Measurements from ENCODE around the gene ZER1.

Gene ZER1

DNA sequence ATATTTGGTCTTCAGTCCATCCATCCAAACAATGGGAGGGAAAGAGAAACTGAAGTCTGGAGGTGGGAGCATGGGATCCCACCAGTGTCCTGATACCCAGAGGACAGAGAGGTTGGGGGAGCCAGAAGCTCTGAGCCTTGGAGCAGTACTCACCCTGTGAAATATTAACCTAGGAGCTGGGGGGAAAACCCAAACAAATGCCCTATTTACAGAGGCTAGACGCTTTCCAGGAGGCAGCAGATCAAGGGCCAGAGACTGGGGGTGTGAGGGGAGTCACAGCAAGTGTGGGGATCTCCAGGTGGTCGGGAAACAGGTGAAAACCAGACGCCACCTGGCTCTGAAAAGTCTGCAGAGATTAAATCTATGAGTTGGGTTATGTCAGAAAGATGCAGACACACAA is 6.2 kb downstream of the ZER1 start:
- TF ChIP-seq, protein P1, sequence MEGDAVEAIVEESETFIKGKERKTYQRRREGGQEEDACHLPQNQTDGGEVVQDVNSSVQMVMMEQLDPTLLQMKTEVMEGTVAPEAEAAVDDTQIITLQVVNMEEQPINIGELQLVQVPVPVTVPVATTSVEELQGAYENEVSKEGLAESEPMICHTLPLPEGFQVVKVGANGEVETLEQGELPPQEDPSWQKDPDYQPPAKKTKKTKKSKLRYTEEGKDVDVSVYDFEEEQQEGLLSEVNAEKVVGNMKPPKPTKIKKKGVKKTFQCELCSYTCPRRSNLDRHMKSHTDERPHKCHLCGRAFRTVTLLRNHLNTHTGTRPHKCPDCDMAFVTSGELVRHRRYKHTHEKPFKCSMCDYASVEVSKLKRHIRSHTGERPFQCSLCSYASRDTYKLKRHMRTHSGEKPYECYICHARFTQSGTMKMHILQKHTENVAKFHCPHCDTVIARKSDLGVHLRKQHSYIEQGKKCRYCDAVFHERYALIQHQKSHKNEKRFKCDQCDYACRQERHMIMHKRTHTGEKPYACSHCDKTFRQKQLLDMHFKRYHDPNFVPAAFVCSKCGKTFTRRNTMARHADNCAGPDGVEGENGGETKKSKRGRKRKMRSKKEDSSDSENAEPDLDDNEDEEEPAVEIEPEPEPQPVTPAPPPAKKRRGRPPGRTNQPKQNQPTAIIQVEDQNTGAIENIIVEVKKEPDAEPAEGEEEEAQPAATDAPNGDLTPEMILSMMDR (IDR thresholded peaks at IDR 0.05) = no peak

DNA sequence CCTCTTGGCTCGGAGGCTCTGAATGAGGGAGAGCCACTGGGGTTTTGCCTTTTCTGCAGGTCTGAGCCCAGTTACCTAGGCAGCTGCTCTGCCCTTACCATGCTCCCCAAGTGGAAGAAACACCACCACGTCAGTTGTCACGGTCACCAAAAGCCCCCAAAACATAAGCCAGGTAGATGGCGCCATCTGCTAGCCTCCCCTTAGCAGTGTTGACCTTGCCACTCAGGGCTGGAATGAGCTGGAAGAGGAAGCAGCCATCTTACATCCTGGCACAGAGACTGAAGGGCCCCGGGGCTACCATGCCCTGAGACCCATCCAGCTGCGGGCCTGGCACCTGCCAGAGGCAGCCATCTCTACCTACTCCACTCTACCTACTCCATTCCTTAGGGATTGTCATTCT is 7.4 kb downstream of the ZER1 start:
- TF ChIP-seq, protein P1 (IDR thresholded peaks at IDR 0.05) = no peak

DNA sequence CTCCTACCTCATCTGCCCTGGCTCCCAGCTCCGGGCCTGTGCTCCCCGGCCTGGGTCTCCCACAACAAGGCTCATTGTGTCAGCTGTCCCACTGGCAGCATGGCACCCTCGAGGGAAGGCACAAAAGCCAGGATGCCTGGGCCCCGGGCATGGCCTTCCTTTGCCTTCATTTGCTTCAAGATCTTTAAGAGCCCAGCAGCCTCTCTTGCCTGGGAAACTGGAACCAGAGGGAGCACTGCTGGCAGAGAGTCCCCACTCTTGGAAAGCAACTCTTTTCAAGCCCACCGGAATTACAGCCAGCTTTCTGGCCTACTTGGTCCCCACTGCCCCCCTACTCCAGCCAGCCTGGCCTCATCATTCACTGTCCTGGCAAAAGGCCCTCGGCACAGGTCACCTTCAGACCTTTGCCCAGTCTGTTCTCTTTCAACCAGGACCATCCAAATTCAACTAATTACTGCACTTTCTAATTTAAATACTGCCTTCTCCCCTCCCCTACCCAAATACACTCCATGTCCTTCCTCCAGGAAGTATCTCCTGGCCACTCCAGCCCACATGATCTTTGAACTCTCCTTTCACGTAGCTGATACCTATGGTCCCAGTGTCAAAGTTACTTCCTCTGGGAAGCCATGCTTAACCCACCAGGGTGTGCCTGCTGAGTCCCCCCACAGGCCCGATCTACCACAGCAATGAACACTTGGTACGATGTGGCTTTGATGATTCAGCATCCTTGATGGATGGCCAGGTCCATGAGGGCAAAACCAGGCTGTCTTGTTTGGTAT is 8.9 kb downstream of the ZER1 start:
- TF ChIP-seq, protein P1 (IDR thresholded peaks at IDR 0.05) = no peak

DNA sequence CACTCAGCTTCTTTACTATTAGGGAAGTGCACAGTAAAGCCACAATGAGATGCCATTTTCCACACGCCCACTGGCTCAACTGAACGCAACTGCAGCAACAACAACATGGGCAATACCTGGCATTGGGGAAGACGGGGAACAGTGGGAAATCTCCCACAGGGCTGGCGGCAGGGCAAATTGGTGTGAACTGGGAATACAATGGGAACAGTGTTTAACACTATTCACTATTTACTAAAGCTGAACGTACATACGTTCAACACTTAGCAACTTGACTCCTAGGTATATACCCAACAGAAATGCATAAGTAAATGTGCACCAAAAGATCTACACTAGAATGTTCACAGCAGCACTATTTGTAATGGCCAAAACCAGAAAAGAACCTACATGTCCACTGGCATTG is 14.1 kb downstream of the ZER1 start:
- TF ChIP-seq, protein P1 (IDR thresholded peaks at IDR 0.05) = no peak

DNA sequence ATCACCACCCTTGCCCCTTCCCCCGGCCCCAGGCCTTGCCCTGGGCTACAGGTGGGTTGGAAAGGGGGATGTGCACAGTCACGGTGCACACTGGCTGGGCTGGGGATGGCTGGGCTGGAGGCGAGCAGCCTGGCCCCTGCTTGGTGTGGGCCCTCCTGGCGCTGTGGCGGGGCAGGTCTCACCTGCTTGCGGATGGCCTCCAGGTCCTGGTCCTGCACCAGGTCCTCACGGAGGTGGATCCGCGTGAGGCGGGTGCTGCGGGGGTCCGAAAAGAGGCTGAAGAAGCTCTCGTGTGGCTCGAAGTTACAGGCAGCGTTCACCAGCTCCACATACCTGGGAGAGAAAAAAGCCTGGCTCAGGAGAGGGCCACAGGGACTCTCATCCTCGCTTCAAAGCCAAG is 18.1 kb downstream of the ZER1 start:
- TF ChIP-seq, protein P1 (IDR thresholded peaks at IDR 0.05) = no peak

DNA sequence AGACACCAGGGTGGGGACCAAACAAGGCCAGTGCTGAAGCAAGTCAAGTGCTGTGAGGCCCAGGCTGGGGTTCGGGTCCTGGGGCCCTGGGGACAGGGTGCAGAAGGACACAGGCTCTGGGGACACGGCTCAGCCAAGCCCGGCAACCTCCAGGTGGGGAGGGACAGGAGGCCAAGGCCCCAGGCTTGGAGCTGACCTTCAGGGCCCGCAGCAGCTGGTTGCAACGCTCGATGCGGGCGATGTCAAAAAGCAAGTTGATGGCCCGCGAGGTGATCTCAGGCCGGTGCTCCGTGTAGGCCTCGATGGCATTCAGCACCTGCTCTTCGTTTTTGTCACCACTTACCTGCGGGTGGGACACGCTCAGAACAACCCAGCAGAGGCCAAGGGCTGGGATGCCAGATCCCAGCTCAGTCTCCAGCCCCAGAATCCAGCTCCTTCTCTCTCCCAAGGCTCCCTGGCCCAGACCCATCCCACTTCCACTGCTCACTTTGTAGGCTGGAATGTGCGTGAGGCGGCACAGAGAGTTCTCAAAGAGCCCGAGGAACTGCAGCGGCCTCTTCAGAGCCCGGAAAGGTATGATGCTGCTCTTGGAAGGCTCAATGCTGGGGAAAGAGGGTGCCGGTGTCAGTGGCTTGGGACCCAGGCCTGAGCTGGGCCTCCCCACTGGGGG is 20.7 kb downstream of the ZER1 start:
- TF ChIP-seq, protein P1 (IDR thresholded peaks at IDR 0.05) = no peak

DNA sequence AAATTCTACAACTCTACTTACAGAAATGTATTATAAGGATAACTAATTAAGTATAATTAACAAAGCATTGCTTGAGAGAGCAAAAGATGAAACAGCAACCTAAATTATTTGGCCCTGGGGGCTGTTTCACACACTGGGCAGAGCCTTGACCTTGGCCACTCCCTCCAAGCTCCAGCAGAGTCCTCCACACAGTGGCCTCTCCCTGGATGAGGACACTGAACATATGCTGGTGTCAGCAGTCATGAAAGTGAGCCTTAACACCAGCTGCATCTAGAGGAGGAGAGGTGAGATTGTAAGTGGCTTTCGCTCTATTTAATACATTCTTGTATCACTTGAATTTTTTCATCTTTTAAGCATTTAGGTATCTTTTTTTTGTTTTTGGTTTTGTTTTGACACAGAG is 24.5 kb downstream of the ZER1 start:
- TF ChIP-seq, protein P1 (IDR thresholded peaks at IDR 0.05) = no peak
